ENCODE data around the gene STAU1.
"Not testable (repeated sequence)": the region's sequence is repeated elsewhere in the genome, so short reads cannot be mapped to it uniquely, and the experiment has no call there.

Gene STAU1

DNA sequence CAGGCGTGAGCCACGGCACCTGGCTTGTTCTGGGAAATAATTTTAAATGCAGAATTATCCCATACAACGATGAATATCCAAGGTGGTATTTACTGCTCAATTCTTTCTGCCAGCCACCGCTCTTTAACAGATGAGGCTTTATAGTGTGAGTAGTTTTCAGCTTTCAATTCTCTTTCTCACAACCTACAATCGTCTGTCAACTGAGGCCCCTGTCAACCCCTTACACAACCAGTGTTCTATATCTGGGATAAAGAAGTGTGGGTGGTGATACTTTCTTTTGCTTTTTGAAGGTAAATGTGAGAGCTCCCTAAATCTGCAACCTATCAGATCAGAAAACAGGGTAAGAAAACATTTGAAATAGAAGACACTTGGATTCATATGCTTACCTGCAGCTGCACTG lies 22.5 kb downstream of the STAU1 start:
- DNase-seq (ENCODE audit: low read depth) = no peak

DNA sequence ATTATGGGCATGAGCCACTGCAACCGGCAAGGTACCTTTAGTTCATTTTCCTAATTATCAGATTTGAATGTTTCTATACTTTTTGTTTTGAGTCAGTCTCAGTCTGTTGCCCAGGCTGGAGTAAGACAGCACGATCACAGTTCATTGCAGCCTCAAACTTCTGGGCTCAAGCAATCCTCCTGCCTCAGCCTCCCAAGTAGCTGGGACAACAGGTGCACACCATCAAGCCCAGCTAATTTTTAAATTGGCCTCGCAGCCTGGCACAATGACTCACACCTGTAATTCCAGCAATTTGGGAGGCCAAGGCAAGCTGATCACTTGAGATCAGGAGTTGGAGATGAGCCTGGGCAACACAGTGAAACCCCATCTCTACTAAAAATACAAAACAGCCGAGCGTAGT lies 24.4 kb downstream of the STAU1 start:
- DNase-seq (ENCODE audit: low read depth) = no peak

DNA sequence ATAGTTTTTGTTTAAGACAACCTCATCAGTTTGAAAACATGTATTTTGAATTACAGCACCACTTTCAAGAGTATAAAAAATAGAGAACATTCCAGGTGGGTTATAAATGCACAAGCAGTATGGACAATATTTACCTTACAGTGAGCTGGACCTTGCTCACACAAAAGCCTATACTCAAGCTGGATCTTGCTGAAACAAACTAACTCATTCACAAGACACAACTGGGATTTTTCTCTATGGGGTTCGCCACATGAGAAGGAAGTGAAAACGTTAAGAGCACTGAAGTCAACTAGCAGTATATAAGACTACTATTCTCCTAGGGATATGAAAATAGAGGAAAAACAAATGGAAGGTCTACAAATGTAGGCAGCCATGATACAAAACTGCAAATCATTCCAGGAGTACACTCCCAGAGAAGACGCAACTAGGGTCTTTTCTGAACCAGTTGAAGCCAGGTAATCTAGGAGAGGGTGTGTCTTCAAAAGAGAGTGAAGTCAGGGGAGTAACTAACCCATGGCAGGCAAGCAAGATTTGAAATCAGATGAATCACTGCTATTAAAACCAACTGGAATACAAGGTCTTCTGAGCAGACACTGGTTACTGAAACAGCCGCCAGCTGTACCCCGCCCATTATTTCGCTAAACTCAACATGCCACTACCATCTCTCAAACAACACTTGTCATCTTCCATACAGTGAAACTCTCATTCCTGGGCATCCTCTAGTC lies 26.5 kb downstream of the STAU1 start:
- no peak for DNase-seq (ENCODE audit: low read depth)

DNA sequence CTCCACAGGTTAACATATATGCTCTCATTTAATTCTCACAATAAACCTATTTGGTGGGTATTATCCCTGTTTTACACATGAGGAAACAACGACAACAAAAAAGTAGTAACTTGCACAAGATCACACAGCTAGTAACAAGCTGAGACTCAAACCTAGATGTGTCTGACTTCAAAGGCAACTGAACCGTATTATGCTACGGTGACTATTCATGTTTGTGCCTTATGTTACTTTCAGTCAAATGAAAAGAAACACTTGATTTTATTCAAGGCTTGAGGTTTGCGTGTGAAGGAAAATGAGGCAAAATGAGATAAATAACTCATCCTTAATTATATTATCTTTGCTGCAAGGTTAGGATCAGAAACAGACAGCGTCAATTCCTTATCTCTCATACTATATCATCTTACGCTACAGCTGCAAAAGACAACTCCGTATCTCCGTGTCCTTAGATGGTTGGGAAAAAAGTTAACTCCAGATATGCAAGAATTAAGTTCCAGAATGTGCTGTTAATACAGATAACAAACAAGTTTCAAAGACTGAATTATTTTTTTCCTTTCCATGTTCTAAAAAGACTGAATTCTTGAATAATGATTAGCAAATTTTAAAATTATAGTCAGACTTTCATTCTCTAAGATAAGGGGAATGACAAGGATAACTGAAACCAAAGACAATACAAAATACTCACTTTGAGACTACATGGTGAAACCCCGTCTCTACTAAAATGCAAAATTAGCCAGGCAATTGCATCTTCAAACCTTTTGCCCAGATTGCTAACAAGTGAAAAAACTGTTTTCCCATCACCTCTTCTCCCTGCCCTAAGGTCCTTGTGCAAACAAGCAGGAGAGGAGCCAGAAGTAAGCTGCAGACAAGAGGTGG lies 27.8 kb downstream of the STAU1 start:
- DNase-seq (ENCODE audit: low read depth) = no peak

DNA sequence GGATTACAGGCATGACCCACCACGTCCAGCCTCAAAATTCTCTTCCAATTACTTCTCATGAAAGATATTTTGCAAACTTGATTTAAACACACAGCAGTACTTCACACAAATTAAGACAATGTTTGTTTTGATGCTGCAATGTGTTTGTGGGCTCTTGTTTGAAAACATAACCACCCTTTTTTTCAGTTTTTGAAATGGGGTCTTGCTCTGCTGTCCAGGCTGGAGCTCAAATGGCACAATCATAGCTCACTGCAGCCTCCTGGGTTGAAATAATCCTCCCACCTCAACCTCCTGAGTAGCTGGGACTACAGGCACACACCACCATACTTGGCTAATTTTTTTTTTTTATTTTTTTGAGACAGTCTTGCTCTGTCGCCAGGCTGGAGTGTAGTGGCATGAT lies 31.0 kb downstream of the STAU1 start:
- no peak for DNase-seq (ENCODE audit: low read depth)

DNA sequence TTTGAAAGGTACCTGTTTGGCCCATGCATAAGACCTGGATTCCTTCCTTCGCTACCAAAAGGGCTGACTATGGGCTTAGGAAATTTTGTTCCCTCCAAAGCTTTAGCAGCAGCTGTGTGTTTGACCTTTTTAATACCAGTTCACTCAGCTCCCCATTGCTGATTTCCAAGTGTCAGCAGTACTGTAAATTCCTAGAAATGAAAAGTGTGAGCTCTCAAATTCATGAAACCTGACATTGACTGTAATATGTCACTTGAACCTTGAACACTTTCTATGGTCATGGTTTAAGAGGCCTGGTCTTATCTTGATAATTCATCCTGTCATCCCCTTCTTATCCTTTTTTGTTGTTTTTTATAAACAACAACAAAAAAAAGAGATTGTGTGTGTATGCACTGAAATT lies 31.7 kb downstream of the STAU1 start:
- DNase-seq (ENCODE audit: low read depth) = no peak

DNA sequence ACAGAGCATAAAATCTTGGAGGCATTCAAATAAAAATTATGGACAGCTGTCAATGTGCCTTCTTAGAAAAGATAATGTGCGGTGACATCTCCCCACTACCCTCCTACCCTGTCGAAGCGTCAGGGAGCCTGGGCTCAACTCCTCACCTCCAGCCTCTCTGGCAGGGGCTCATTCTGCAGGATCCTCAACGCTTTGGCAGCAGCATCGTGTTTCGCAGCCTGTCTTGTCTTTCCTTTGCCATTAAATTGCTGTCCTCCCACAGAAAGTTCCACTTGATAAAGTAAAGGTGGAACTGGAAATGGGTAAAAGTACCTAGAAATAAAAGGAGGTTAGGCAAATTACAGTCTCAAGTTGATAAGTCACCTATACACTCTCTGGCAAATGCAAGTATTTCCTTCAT lies 36.7 kb downstream of the STAU1 start:
- DNase-seq (ENCODE audit: low read depth) = no peak

DNA sequence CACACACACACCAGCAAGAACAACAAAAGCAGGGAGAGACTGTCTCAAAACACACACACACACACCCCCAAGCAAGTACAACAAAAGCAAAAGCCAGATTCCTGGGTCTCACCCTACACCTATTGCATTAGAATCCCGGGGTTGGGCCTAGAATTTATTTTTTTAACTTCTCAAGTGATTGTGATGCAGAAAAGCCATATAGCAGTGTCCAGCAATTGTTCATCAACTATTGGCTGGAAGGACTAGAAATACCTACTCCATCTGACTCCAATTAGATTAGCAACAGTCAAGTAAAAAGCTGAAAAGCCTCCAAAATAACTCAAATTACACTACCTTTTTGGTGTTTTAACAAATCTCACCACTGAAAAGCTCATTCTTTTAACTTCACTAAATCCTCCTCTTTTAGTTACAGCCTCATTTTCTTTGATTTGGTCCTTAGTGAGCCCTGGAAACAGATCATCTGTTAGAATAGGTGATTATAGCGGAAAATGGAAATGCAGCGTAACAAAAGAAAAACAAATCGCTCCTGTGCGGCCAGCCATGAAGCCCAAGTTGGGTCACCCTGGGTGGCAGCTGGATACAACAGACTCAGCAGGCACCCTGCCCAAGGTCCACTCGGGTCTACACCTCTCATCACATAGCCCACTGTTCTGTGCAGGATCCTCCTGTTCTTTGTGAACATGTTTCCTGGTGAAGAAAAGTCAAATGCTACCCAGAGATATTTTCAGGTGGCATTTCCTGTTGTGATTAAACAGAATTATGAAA lies 38.7 kb downstream of the STAU1 start:
- peak; percentile 75 for DNase-seq (ENCODE audit: low read depth)

DNA sequence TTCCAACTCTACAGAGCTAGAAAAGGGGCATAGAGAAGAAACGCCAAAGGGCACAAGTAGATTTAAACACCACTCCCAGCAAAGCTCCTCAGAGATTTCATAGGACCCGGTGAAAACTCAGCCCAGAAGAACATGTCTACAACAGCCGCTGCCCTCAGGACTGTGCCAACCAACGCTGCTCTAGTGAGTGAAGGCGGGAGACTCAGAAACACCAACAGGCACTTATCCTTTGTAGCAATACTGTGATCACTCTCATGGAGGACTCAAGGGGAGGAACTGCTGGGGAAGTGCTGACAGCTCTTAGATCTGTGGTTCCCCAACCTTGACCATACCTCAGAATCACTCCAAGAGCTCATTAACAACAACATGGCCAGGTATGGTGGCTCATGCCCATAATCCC lies 39.5 kb downstream of the STAU1 start:
- DNase-seq (ENCODE audit: low read depth) = no peak

DNA sequence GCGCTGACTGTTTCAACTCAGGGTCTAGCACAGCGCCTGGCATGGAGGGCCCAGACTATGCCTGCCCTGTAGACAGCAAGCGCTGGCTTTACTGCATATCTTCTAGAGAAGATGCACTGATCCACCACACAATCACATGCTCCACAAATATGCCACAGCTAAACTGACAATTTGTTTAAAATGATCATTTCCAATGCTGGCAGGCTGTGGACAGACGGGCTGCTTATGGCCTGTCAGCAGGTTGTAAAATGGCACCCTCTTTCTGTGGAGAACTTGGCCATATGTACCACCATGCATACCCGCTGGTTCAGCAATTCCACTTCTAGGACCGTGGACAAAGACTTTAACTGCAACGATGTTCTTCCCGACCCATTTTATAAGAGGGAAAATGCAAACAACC lies 40.8 kb downstream of the STAU1 start:
- DNase-seq (ENCODE audit: low read depth) = no peak

DNA sequence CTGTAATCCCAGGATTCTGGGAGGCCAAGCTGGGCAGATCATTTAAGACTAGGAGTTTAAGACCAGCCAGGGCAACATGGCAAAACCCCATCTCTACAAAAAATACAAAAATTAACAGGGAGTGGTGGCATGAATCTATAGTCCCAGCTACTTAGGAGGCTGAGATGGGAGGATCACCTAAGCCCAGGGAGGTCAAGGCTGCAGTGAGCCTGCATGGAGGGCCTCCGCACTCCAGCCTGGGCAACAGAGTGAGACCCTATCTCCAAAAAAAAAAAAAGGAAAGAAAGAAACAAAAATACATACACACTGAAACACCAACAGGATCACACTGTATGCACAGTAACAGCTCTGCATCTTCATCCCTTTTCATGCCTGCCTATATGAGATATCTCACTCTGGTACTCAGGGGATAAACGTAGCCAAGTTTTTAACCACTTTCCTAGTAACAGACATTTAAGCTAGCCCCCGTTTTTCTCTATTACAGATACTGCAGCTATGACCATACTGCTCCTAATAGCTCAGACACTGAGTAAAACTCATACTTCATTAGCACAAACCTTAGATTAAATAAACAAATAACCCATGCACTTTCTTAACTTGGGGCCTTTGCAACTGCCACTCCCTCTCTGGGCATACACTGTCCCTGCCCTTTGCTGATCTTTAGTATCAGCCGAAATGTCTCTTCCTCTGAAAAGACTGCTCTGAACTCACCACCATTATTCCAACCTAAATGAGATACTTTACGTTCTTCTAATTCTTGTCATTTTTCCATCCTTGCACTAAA lies 41.5 kb downstream of the STAU1 start:
- no peak for DNase-seq (ENCODE audit: low read depth)

DNA sequence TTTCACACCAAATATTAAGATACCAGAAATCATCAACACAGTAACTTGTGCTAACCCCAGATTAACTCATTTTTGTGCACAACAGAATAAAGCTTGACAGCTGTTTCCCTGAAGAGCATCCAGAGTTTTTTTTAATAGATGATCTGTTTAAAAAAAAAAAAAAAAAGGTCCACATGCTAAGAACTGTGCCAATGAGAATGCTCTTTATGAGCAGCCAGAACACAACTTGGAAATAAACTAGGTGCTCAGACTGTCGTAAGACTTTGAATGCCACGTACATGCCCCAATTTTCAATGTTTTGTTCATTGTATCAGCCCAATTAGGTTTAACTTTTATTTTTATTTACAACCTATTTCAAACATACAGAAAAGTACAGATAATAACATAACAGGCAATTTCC lies 47.3 kb downstream of the STAU1 start:
- peak; percentile 14 for DNase-seq (ENCODE audit: low read depth)

DNA sequence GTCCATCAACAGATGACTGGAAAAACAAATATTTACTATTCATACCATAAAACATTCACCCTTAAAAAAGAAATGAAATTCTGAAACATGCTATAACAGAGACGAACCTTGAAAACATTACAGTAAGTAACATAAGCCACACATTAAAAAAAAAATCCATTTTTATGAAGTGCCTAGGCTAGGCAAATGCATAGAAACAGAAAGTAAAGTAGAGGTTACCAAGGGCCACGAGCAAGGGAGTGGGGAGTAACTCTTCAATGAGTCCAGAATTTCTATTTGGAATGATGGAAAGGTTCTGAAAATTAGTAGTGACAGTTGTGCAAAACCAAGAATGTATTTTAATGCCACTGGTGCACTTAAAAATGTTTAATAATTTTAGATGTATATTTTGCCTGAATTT lies 47.7 kb downstream of the STAU1 start:
- no peak for DNase-seq (ENCODE audit: low read depth)

DNA sequence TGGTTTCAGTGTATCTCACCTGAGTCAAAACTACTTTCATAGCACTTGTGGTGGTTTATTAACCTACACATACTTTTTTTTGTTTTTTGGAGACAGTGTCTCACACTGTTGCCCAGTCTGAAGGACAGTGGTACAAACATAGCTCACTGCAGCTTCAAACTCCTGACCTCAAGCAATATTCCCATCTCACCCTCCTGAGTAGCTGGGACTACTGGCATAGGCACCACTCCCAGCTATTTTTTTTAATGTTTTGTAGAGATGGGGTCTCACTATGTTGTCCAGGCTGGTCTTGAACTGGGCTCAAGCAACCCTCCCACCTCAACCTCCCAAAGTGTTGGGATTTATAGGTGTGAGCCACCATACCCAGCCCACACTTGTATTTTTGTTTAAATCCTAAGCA lies 49.7 kb downstream of the STAU1 start:
- DNase-seq (ENCODE audit: low read depth) = no peak

DNA sequence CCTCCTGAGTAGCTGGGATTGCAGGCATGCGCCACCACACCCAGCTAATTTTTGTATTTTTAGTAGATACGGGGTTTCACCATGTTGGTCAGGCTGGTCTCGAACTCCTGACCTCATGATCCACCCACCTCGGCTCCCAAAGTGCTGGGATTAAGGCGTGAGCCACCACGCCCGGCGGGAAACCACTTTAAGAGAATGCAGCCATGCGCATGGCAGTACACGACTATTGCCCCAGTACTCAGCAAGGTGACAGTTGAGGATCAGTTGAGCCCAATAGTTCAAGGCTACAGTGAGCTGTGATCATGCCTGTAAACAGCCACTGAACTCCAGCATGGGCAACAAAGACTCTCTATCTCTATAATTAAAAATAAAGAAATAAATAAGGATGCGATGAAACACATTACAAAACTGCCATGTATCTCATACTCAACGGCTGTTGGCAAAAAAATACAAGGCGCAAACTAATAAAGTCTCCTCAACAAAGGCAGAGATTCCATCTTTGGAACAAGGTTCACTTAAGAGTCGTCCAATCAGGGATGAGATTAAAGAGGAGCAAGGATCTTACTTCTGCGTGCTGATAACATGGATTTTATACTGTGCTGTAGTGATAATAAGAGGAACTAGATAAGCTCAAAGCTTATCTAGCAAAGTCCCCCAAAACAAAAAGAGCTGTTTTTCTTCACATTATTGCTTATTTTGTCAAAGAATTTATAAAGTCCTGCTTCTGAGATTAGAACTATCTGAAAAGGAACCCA lies 51.1 kb downstream of the STAU1 start:
- no peak for DNase-seq (ENCODE audit: low read depth)

DNA sequence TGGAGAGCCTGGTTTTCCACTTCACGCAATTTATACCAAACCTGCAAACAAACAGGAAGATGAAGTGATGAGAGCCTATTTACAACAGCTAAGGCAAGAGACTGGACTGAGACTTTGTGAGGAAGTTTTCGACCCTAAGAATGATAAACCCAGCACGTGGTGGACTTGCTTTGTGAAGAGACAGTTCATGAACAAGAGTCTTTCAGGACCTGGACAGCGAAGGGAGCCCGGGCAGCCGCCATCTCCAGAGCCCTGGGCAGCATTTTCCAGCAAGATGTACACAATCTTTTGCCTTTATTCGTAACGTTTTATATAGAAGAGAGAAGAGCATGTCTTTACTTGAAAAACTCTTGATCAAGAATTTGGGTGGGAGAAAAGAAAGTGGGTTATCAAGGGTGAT lies 53.3 kb downstream of the STAU1 start:
- not testable (repeated sequence) for DNase-seq (ENCODE audit: low read depth)

DNA sequence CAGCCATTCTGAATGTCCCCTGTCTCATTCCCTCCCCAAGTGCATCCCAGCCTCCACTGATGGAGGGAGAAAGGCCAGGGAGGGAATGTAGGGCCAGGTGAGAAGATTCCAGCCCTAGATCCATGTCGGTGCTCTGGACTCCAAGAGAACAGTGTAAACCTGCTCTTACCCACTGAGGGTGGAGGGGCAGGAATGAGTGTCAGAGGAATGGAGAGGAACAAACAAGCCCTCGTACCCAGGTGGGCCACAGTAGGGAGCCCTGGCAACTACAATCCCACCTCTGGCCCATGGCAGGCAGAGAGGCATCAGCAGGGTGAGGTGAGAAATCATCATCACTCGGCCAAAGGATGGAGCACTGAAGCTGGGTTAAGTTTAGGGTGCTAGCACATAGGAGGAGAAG lies 54.6 kb downstream of the STAU1 start:
- DNase-seq (ENCODE audit: low read depth) = no peak

DNA sequence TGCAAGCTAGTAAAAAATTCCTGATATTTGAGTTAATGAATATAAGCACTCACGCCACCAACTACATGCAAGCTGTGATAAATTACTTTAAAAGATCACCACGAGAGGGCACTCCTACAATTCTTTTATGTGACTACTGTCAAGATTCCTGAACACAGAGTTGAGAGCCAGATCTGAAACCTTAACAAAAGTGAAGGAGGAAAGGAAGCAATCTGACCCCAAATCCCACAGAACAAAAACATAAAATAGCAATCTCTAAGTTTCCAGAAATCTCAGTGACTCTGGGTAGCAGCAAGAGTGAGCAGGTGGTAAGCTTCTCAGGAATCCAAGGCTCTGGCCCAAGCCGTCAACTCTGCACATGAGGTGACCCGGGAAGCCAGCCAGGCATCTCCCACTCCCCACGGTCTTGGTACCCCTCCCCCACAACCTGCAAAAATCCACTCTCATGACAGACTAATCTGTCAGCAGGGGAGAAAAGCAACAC lies 55.1 kb downstream of the STAU1 start:
- peak; percentile 74 for DNase-seq (ENCODE audit: low read depth)

DNA sequence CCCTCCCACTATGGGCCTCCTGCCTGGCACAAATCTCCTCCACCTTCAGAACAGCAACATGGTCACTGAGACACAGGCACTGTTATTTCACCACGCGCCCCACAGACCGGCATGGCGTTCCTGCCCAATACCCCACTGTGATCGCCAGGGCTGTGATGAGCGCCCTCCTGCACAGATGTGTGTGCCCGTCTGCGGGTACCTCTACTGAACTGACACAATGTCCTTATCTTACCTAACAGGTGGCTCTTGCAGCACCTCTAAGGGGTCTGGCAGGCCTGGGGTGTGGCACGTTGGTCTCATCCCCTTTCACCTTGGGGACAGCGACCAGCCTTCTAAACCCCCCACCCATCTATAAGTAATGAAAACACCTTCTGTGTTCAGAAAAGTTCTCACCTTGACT lies 64.2 kb downstream of the STAU1 start:
- no peak for DNase-seq (ENCODE audit: low read depth)

DNA sequence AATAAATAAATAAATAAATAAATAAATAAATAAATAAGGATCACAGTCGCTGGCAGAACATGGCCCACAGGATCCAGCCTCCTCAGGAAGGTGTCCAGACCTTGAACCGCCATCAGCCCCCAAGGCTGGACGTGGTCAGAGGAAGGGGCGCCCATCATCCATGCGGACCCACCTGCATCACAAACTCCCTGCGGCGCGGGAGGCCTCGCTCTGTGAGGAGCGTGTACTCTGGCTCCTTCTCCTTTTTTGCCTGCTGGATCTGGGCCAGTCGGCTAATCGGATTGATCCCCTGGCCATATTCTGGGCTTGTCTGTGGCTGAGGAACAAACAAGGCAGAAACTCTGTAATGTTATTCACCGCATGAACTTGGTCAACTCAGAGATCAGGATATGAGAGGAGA lies 65.2 kb downstream of the STAU1 start:
- DNase-seq (ENCODE audit: low read depth) = no peak

DNA sequence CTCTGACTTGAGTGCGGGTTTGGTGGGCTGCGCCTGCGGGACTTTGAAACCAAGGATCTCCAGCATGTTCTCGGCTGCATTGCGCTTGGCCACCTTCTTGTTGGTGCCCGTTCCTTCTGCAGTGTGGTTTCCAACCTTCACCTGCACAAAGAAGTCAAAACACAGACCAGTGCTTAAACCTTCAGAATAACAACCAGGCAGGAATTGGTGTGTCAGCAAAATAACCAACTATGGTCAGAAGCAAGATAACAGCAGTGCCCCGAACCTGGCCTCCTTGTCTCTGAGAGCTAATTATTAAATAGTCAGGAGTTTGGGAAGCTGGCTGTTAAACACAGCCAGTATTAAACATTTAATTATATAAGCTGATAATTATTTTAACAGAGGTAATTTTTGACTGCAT lies 68.1 kb downstream of the STAU1 start:
- no peak for DNase-seq (ENCODE audit: low read depth)

Data from fibroblast of gingiva (primary cell).